ENCODE data around the gene SLC25A28. TPM values are rescaled to one million over a fixed set of nuclear protein-coding genes. Genes with fewer than 3 reads are reported as not detected.
A peak's percentile ranks its signal among the peaks of the same experiment; 100 is the strongest.

Gene SLC25A28
- total RNA-seq, 2 experiments from 2014 or later: 43.6 to 44.7 TPM

DNA sequence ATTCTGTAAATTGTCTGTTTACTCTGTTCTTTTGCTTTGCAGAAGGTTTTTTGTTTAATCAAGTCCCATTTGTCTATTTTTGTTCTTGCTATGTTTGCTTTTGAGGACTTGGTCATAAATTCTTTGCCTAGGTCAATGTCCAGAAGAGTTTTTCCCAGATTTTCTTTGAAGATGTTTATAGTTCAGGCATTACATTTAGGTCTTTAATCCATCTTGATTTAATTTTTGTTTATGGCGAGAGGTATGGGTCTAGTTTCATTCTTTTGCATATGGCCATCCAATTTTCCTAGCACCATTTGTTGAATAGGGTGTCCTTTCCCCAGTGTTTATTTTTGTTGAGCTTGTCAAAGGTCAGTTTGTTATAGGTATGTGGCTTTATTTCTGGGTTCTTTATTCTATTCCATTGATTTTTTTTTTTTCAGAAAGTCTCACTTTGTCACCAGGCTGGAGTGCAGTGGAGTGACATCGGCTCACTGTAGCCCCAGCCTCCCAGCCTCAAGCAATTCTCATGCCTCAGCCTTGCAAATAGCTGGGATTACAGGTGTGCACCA lies 27.4 kb upstream of the SLC25A28 start:
- Mint-ChIP-seq H3K9me3 (peaks cover 2% of the 10 kb centered on the region), H3K36me3 (ENCODE audit: low read depth) (no peaks in the 10 kb centered on the region), H3K4me3 (no peak overlapping the region), H3K27ac (no peak overlapping the region), H3K4me1 (ENCODE audit: low read depth) (no peaks in the 10 kb centered on the region), H3K27me3 (peaks cover 27% of the 10 kb centered on the region)
- ChIA-PET POLR2A (no interaction called here), CTCF (no interaction called here)
- ATAC-seq: no peak
- intact Hi-C loops (cut with micrococcal nuclease): no loop called here
- no peak for DNase-seq
- TF ChIP-seq, protein P1, sequence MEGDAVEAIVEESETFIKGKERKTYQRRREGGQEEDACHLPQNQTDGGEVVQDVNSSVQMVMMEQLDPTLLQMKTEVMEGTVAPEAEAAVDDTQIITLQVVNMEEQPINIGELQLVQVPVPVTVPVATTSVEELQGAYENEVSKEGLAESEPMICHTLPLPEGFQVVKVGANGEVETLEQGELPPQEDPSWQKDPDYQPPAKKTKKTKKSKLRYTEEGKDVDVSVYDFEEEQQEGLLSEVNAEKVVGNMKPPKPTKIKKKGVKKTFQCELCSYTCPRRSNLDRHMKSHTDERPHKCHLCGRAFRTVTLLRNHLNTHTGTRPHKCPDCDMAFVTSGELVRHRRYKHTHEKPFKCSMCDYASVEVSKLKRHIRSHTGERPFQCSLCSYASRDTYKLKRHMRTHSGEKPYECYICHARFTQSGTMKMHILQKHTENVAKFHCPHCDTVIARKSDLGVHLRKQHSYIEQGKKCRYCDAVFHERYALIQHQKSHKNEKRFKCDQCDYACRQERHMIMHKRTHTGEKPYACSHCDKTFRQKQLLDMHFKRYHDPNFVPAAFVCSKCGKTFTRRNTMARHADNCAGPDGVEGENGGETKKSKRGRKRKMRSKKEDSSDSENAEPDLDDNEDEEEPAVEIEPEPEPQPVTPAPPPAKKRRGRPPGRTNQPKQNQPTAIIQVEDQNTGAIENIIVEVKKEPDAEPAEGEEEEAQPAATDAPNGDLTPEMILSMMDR (IDR thresholded peaks at IDR 0.05): no peak

DNA sequence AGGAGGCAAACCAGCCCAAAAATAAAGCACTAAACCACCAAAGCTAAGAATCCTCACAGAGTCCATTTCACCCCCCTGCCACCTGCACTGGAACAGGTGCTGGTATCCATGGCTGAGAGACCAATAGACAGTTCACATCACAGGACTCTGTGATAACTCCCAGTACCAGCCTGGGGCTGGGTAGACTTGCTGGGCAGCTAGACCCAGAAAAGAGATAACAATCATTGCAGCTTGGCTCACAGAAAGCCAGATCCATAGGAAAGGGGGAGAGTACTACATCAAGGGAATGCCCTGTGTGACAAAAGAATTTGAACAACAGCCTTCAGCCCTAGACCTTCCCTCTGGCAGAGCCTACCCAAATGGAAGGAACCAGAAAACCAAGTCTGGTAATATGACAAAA lies 13.6 kb upstream of the SLC25A28 start:
- intact Hi-C loops (cut with micrococcal nuclease): no loop called here
- ChIA-PET CTCF (no interaction called here), POLR2A (no interaction called here)
- DNase-seq (no peak), ATAC-seq (no peak)
- no peaks in the 10 kb centered on the region for H3K4me1 Mint-ChIP-seq (ENCODE audit: low read depth)
- no peaks in the 10 kb centered on the region for H3K9me3 Mint-ChIP-seq
- H3K27me3 Mint-ChIP-seq: peaks cover 20% of the 10 kb centered on the region
- H3K27ac Mint-ChIP-seq: no peak overlapping the region
- no peaks in the 10 kb centered on the region for H3K36me3 Mint-ChIP-seq (ENCODE audit: low read depth)
- TF ChIP-seq, protein P1 (IDR thresholded peaks at IDR 0.05): no peak
- H3K4me3 Mint-ChIP-seq: no peak overlapping the region

DNA sequence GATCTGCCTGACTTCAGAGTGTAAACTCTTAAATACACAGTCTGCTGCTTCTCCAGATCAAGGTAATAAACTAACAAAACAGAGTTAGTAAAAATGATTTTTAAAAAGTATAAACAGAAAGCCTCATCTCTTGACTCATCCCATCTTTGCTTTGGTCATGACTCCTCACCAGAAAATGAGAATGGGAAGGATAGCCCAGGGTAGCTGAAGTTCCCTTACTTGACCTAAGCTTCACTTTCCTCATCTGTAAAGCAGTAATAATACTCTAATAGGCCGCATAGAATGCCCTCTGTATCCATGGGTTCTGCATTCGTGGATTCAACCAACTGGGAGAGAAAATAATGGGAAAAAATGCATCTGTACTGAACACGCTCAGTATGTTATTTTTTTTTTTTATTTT lies 11.3 kb upstream of the SLC25A28 start:
- Mint-ChIP-seq H3K27me3 (peaks cover 17% of the 10 kb centered on the region), H3K27ac (no peak overlapping the region), H3K4me1 (ENCODE audit: low read depth) (no peaks in the 10 kb centered on the region), H3K4me3 (no peak overlapping the region), H3K9me3 (no peaks in the 10 kb centered on the region), H3K36me3 (ENCODE audit: low read depth) (no peaks in the 10 kb centered on the region)
- POLR2A ChIA-PET: no interaction called here
- DNase-seq (no peak), ATAC-seq (no peak)
- TF ChIP-seq, protein P1 (IDR thresholded peaks at IDR 0.05): no peak
- CTCF ChIA-PET: interaction anchor here (3.7 kb wide), 1 partner anchor 79 kb away, joined by 15 read pairs; no protein-coding TSS in a partner anchor
- intact Hi-C loops (cut with micrococcal nuclease): no loop called here

DNA sequence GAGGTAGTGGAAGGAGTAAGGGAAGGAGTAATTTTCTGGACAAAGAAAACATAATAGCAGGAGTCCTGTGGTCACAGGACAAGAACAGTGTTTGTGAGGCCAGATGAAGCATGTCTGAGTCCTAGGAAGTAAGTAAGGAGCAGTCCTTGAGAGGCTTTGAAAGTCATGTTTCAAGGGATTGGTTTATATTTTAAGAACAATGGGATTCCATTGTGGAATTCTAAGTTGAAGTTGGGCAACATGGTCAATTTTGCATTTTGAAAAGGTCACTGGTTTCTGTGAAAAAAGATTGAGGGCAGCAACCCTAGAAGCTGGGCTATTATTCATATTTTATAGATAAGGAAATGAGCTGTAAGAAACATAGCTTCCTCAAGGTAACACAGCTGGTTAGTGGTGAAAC lies 10.8 kb upstream of the SLC25A28 start:
- H3K27ac Mint-ChIP-seq: no peak overlapping the region
- no peaks in the 10 kb centered on the region for H3K36me3 Mint-ChIP-seq (ENCODE audit: low read depth)
- DNase-seq (no peak), ATAC-seq (no peak)
- intact Hi-C loops (cut with micrococcal nuclease): no loop called here
- TF ChIP-seq, protein P1 (IDR thresholded peaks at IDR 0.05): peak; percentile 1
- CTCF ChIA-PET: interaction anchor here (3.7 kb wide), 1 partner anchor 80 kb away, joined by 15 read pairs; no protein-coding TSS in a partner anchor
- H3K4me3 Mint-ChIP-seq: no peak overlapping the region
- peaks cover 17% of the 10 kb centered on the region for H3K27me3 Mint-ChIP-seq
- POLR2A ChIA-PET: interaction anchor here (1.2 kb wide), 1 partner anchor 11 kb away, joined by 5 read pairs; the partner anchor contains the start of gene SLC25A28
- no peaks in the 10 kb centered on the region for H3K4me1 Mint-ChIP-seq (ENCODE audit: low read depth)
- no peaks in the 10 kb centered on the region for H3K9me3 Mint-ChIP-seq

DNA sequence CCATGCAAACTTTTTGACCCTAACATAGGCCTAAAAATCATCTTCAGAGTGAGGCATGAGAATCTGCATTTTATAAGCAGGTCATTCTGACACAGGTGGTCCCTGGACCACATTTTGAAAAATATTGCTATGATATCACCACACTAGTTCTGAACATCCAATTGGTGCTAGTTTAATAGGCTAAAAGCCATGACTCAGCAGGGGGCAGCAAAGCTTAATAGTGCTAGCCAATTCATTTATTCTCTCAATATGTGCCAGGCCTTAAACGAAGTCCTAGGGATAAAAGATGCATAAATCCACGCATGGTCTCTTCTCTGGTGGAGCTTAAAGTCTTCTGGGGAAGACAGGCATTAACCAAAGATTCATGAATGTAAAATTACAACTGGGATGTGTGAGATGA lies 10.2 kb upstream of the SLC25A28 start:
- intact Hi-C loops (cut with micrococcal nuclease): no loop called here
- POLR2A ChIA-PET: interaction anchor here (1.2 kb wide), 1 partner anchor 10 kb away, joined by 5 read pairs; the partner anchor contains the start of gene SLC25A28
- peak; percentile 50 for DNase-seq
- H3K36me3 Mint-ChIP-seq (ENCODE audit: low read depth): no peaks in the 10 kb centered on the region
- no peak overlapping the region for H3K4me3 Mint-ChIP-seq
- CTCF ChIA-PET: interaction anchor here (1.0 to 3.7 kb wide), 3 partner anchors 8 to 81 kb away, joined by 3 to 15 read pairs (median 3); no protein-coding TSS in a partner anchor
- H3K4me1 Mint-ChIP-seq (ENCODE audit: low read depth): no peaks in the 10 kb centered on the region
- H3K27ac Mint-ChIP-seq: no peak overlapping the region
- no peaks in the 10 kb centered on the region for H3K9me3 Mint-ChIP-seq
- TF ChIP-seq, protein P1 (IDR thresholded peaks at IDR 0.05): peak; percentile 13
- H3K27me3 Mint-ChIP-seq: peaks cover 13% of the 10 kb centered on the region
- no peak for ATAC-seq

All from activated CD8-positive, alpha-beta T cell treated with anti-CD3 and anti-CD28 coated beads for 36 hours (primary cell).